Kidney (tissue), 14 donors: ENCODE measurements around the gene RAD9A. TPM values are rescaled to one million over a fixed set of nuclear protein-coding genes. Genes with fewer than 3 reads are reported as not detected.

Experiments used
- DNase-seq, 5 donors: peaks; one replicate each; pipeline ENCODE4 v3.0.0-alpha.2; 2013 to 2020
- FAIRE-seq: peaks from 2 replicates; lab custom pipeline; 2012; peaks lifted over from hg19 to GRCh38; lab: Jason Lieb, UNC
- H3K27ac ChIP-seq, 2 donors: one replicate each; pipeline ENCODE4 v1.7.0; 2013; ENCODE audit warnings: low read depth in 2 of 2, low read length in 2 of 2, inconsistent platforms in 1 of 2
- H3K27me3 ChIP-seq: one replicate; pipeline ENCODE4 v1.7.1; 2013; ENCODE audit warnings: low read length, inconsistent platforms; ENCODE audit not compliant: control insufficient read depth, insufficient read depth
- H3K36me3 ChIP-seq, 3 donors: one replicate each; pipeline versions ENCODE4 v1.7.0 to v1.7.1; 2013; ENCODE audit warnings: low read length in 3 of 3, control low read depth in 1 of 3, inconsistent platforms in 1 of 3; ENCODE audit not compliant: insufficient read depth in 3 of 3, control insufficient read depth in 2 of 3
- H3K4me1 ChIP-seq, 3 donors: one replicate each; pipeline versions ENCODE4 v1.7.0 to v1.7.1; 2013; ENCODE audit warnings: low read length in 3 of 3, inconsistent platforms in 1 of 3, low read depth in 1 of 3; ENCODE audit not compliant: control insufficient read depth in 2 of 3, insufficient read depth in 2 of 3
- H3K4me3 ChIP-seq, 3 donors: one replicate each; pipeline versions ENCODE4 v1.7.0 to v1.8.1; 2013; ENCODE audit warnings: low read length in 3 of 3, control low read depth in 1 of 3, inconsistent platforms in 1 of 3
- H3K9ac ChIP-seq, 3 donors: one replicate each; pipeline versions ENCODE4 v1.7.0 to v1.7.1; 2013; ENCODE audit warnings: low read length in 3 of 3, control low read depth in 1 of 3, inconsistent platforms in 1 of 3
- H3K9me3 ChIP-seq, 3 donors: one replicate each; pipeline versions ENCODE4 v1.7.0 to v1.7.1; 2013; ENCODE audit warnings: low read length in 3 of 3, control low read depth in 1 of 3, inconsistent platforms in 1 of 3; ENCODE audit not compliant: control insufficient read depth in 2 of 3, insufficient read depth in 1 of 3
- CTCF ChIP-seq: IDR thresholded peaks from 3 replicates; pipeline ENCODE4 v1.5.1; 2012; ENCODE audit warnings: mild to moderate bottlenecking, moderate library complexity, borderline replicate concordance; ENCODE audit not compliant: insufficient read depth; ENCODE audit errors: extremely low read depth
- intact Hi-C: fragments of 100-400 bp; cut with DNase I; formaldehyde crosslinking; loops from one replicate; pipeline ENCODE4 v1.11.1; 2022
- polyA plus RNA-seq: library from polyadenylated mRNA; stranded (reverse); fragments of 350-450 nt; fragmentation: Illumina TruSeq; extraction: RNeasy Lipid Tissue Mini Kit (QIAGEN cat#74804); gene quantifications from one replicate; pipeline ENCODE4 v1.2.3, GENCODE V29; 2014; ENCODE audit warnings: low read depth, low replicate concordance; ENCODE audit not compliant: insufficient read depth
- total RNA-seq: library from RNA; stranded (reverse); fragmentation: NEBNext Ultra II Directional; extraction: Animal tissue kit (Norgen Biotek cat#: 25700); gene quantifications from one replicate; pipeline ENCODE4 v1.2.1, GENCODE V29; 2021
- donor health status: control.
- donor health status: control.
- donor health status: control.
- donor health status: control.
- donor health status: control.
- donor health status: DM: yes; HTN: yes; CAD: no.
- donor health status: Normal renal cell carcinoma (clear cell type).

The RAD9A gene
- total and polyA plus RNA-seq, 2 donors from 2014 or later: 16.4 to 17.8 TPM

DNA sequence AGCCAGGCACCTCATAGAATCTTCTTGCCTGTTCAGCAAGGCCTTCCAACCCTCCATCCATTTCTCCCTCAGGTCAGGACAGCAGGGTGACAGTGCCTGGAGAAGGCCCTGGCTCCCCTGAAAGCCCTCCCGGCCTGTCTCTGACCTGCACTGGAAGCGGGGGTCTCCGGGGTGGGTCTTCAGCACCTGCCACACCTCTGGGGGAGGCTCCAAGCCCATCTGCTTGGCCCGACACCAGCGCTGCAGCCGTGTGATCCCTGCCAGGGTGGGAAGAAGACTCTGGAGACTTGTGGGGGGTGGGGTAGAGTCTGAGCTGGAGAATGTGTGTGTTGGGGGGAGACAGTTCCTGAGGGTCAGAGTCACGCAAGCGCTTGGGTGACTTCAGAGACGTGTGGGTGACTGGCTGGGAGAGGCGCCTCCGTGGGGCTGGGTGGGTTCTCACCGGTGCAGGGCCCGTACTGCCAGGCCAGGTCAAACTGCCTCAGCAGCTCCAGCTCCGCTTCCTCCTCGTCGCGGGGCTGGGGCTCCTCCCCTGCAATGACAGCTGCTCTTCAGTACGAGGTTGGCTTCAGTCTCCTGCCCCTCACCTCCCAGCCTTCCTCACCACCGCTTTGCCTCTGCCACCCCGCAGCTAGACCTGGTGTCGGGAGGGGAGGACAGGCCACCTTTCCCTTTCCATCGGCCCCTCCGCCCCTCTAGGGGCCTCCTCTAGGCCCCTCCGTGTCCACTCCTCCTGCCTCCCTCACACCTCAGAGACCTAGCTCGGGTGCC lies 39.1 kb upstream of the RAD9A start:
- H3K9ac ChIP-seq: peak overlapping the region; percentile 77 to 96 (median 95)
- H3K4me3 ChIP-seq: peak overlapping the region; percentile 66 to 88 (median 81)
- TF ChIP-seq CTCF: no peak
- H3K27ac ChIP-seq: peak overlapping the region; percentile 99 to 100
- no peaks in the 10 kb centered on the region for H3K9me3 ChIP-seq
- no peaks in the 10 kb centered on the region for H3K36me3 ChIP-seq
- no peaks in the 10 kb centered on the region for H3K27me3 ChIP-seq
- FAIRE-seq: no peak
- DNase-seq: peak in 1 of 5 donors; percentile 90
- peaks cover 2 to 47% (median 33%) of the 10 kb centered on the region in 3 donors for H3K4me1 ChIP-seq
- intact Hi-C loops: no loop called here

- intact Hi-C loops: no loop called here
- peak within 1 kb of the TSS; percentile 66 to 88 (median 81) for H3K4me3 ChIP-seq
- FAIRE-seq: no peak
- H3K9me3 ChIP-seq: no peaks in the 10 kb centered on the region
- H3K4me1 ChIP-seq: peaks cover 2 to 47% (median 33%) of the 10 kb centered on the region in 3 donors
- no peaks in the 10 kb centered on the region for H3K27me3 ChIP-seq
- no peaks in the 10 kb centered on the region for H3K36me3 ChIP-seq
- no peak for TF ChIP-seq CTCF
- peak; percentile 96 to 99 (median 97) for DNase-seq
- H3K27ac ChIP-seq: peak within 1 kb of the TSS; percentile 99 to 100
- peak within 1 kb of the TSS; percentile 77 to 96 (median 95) for H3K9ac ChIP-seq
Measured at GRCh38 chr11:67353317-67354074, 38.3 kb upstream of the RAD9A start, which contains the start of gene POLD4. Gene POLD4, minus strand, starts transcription at chr11:67353546. Its CDS starts 147 bp downstream, at chr11:67353399.

DNA sequence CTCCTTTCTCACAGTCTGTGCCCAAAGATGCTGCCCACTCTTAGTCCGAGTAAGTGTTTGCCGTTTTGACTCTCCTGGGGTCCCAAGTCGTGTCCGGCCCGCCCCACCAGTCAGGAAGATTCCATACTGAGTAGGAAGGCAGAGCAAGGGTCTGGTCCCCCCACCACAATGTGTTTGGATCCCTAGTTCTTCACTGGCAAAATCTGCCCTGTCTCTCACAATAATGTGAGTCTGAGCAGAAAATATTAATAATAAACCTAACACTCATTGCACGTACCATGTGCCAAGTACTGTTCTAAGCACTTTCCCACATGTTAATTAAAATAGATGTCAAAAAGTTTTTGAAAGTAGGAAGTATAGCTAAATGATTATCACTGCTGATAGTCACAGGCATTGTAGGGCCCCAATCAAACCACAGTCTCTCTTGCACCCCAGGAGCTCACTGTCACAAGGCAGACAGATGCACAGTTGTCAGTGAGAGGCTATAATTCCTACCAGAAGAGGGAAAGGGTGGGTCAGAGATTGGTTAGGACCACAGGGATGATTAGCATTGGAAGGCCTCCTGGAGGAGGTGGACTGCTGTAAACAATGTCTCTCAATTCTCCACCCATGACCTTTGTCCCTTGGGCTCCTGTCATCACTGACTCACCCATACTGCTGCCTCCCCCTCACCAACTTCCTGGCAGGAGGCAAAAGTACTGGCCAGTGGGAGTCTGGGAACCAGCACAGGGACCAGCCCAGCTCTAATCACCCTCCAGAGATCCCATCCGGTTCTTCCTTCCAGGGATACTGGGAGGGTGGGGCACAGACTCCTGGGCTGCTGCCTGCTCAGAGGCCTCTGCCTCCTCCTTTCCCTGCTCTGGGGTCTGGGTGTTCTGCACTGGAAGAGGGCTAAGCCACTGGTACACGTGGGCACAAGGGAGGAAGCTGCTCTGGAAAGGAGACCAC lies 37.4 kb upstream of the RAD9A start:
- H3K4me1 ChIP-seq: peaks cover 2 to 47% (median 33%) of the 10 kb centered on the region in 3 donors
- no peaks in the 10 kb centered on the region for H3K27me3 ChIP-seq
- peak in 3 of 5 donors; percentile 63 to 90 (median 68) for DNase-seq
- FAIRE-seq: no peak
- H3K4me3 ChIP-seq: peak overlapping the region in 2 of 3 donors; percentile 62 to 88
- peak overlapping the region; percentile 99 to 100 for H3K27ac ChIP-seq
- TF ChIP-seq CTCF: no peak
- no peaks in the 10 kb centered on the region for H3K36me3 ChIP-seq
- H3K9ac ChIP-seq: peak overlapping the region in 2 of 3 donors; percentile 57 to 96
- no peaks in the 10 kb centered on the region for H3K9me3 ChIP-seq
- intact Hi-C loops: no loop called here
